IPS DF 19.7 (cell line): ENCODE measurements around the gene NOD1.
"Not testable (repeated sequence)": the region's sequence is repeated elsewhere in the genome, so short reads cannot be mapped to it uniquely, and the experiment has no call there.

Source experiments
- DNase-seq: peaks from one replicate; pipeline ENCODE4 v3.0.0-alpha.2; 2013; ENCODE audit warnings: low read depth, low spot score

NOD1 gene

DNA sequence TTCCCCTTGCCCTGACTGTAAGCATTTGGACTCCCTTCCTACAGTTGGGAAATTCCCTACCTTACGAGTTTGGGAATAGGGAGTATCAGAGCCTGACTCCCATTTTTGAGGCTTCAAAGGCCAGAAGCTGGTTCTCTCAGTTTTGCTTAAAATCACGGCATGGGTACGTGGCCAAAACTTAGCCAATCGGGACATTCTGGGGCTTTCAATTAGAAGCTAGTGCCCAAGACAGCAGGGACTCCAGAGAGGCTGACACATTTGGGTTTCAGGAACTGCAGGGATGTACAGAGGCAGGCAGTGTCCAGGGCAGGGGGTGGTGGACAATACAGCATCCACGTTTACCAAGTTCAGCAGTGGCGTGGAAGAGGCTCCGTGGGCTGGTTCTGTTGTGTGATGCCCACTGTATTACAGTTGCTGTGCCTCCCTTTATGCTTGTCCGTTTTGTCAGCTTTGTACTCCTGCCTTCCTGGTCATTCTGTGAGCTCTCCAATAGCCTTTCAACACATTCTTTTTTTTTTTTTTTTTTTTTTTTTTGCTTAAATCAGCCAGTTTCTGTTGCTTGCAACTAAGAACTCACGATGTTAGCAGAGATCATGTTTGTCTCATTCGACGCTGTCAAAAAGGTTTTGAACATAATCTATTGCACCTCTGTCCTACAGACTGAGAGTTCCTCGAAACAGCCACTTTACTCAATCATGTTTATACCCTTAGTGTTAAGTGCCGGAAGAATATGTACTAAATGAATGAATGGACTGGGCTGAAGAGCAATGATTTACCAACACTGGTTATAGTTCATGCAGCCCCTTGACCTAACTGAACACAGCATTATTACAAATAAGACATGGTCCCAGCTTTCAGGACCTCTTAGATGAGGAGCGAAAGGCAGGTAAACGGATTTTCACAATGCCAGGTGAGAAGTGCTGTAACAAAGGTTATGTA, 25.0 kb upstream of the NOD1 start:
- no peak for DNase-seq

DNA sequence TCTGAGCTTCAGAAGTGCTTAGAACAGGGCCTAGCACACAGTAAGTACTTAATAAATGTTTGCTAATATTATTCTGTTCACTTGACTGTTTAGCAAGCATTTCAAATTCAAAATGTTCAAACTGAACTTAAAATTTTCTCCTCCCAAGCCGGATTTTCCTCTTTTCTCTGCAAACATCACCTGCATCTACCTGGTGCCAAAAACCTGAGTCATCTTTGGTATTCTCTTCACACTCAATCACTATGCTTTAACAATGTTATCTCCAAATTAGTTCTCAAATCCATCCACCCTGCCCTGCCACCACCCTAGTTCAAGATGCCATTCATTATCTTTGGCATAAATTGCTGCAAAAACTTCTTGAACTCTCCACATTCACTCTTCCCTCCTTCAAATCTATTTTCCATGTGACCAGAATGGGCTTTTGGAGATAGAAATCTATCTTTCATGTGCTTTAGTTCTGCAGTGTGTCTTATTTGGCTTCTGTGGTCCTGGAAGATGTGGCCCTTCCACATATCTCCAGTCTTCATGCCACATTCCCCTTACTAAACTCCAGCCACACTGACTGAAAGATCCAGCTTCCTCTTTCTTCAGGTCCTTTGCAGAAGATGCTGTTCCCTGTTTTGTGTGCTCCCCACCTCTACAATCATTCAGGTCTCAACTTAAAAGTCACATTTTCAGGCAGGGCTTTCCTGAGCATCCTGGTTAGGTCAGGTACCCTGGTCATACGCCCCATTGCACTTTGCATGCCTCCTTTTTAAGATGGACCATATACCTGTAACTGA, 24.1 kb upstream of the NOD1 start:
- no peak for DNase-seq

- DNase-seq, result no peak
These were observed 22.7 kb upstream of the NOD1 start for GRCh38 chr7:30501264-30501663.

DNA sequence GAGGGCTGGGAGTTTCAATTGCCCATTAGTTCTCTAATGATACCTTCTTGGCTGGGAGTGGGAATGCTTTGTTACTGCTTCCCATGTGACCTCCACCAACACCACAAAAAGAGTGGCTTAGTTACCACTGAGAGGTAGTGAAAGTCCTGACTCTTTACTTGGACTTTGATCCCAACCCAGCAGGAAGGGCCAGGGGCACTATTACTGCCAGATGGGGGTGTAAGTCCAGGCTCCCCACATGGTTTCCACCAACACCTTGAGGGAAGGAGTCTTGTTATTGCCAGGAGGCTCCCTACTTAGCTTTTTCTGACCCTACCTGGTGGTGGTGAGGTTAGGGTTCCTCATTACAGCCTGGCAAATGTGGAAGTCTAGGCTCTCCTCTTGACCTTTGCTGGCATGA, 14.6 kb upstream of the NOD1 start:
- no peak for DNase-seq

DNA sequence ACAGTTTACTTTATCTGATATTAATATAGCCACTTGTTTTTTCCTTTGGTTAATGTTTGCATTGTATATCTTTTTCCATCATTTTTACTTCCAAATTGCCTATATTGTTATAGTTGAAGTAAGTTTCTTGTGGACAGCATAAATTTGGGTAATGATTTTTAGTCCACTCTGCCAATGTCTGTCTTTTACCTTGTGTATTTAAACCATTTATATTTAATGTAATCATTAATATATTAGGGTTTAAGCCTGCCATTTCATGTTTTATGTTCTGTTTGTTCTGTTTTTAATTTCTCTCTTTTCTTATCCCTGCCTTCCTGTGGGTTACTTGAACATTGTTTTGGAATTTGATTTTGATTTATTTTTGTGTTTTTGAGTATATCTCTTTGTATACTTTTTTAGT, 12.8 kb upstream of the NOD1 start:
- no peak for DNase-seq

DNA sequence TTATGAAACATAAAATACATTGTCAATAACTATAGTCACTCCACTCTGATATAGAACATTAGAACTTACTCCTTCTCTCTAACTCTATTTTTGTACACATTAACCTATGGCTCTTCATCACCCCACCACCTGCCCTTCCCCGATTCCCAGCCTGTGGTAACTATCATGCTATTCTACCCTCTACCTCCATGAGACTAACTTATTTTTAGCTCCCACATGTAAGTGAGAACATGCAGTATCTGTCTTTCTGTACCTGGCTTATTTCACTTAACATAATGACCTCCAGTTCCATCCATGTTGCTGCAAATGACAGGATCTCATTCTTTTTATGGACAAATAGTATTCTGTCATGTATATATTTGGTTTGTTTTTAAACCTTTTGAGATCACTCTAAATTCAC, 8.8 kb upstream of the NOD1 start:
- no peak for DNase-seq

DNA sequence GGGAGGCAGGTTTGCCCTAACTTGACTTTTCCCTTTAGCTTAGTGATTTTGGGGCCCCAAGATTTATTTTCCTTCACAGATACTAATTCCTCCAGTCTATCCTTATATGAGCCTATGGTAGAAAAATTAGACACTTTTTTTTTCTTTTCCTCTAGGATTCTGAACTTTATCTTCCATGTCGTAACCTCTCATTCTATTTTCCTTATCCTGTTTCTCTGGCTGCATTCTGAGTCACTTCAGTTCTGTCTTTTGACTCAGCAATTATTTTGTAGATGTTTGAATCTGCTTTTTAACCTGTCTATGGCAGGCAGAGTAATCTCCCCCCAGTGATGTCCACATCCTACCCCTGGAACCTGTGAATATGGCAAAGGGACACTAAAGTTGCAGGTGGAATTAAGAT, 7.1 kb upstream of the NOD1 start:
- no peak for DNase-seq

- not testable (repeated sequence) for DNase-seq
These were observed 2.8 kb upstream of the NOD1 start for GRCh38 chr7:30481416-30481815.

- no peak for DNase-seq
These were observed 877 bp upstream of the NOD1 start for GRCh38 chr7:30479202-30480120.

GRCh38 chr7:30476459-30477145, 2.0 kb downstream of the NOD1 start:
- no peak for DNase-seq

- no peak for DNase-seq
These were observed 3.0 kb downstream of the NOD1 start for GRCh38 chr7:30475580-30475979.

DNA sequence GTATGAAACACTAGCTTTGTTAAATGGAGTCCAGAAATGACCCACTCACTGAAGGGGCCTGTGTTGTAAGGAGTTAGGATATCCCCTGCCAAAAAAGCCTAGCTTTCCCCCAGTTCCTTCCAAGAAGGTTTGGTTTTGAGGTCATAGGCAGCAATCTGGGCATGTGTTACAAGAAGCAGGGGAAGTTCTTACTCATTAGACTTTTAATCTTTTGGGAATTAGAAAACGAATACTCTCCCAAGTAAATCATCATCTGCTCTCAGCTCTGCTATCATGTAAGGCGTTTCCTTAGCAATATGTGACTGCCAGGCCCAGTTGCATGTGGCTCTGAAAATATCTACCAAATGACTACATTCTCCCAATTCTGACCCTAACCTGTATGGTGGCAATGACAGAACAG, 3.7 kb downstream of the NOD1 start:
- no peak for DNase-seq

GRCh38 chr7:30474485-30474884, 4.1 kb downstream of the NOD1 start:
- DNase-seq, result no peak

DNA sequence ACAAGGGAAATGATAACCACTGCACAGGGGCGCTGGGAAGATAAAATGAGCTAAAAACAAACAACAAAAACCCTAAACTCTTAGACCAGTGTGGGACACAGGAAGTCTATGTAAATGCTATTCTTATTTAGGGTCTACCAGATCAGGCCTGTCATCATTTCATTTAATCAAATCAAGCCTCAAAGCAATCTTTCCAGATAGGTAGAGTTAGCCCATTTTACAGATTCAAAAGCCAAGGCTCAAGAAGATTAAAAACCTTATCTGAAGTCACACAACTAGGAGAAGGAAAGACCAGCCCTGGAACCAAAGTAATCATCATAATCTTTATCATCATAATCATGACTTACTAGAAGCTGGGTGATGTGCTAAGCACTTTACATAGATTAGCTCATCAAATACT, 4.7 kb downstream of the NOD1 start:
- DNase-seq, result no peak

- DNase-seq, result no peak
These were observed 5.5 kb downstream of the NOD1 start for GRCh38 chr7:30472784-30473775.

GRCh38 chr7:30472081-30472783, 6.4 kb downstream of the NOD1 start:
- DNase-seq, result no peak

- DNase-seq, result no peak
These were observed 7.4 kb downstream of the NOD1 start for GRCh38 chr7:30471205-30471604.

DNA sequence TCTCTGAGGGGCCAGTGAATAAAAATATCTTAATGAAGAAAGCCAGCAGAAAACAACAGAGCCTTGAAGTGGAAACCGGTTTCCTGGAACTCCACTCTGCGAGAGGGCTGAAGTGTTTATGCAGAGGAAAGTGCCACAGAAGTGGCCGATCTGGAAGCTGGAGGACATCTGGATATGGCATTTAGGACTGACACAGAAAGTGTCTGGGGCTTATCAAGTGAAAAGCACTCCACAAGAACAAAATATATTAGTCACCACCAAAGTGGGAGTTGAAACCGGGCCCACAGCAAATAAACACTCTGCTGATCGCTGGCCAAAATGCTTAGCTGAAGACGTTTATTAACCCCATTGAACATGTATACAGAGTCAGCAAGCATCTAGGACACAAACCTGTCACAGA, 7.8 kb downstream of the NOD1 start:
- no peak for DNase-seq

- no peak for DNase-seq
These were observed 8.3 kb downstream of the NOD1 start for GRCh38 chr7:30470163-30470770.
